ENCODE results near the gene TPRN. TPM values are rescaled to one million over a fixed set of nuclear protein-coding genes. Genes with fewer than 3 reads are reported as not detected.
A peak's percentile ranks its signal among the peaks of the same experiment; 100 is the strongest.

The TPRN gene
- total and polyA plus RNA-seq, 9 of the 15 experiments (the other 6 are each of a cell fraction or from before 2014, with no cell fraction given): 0.31 to 31.9 (median 4.4) TPM

DNA sequence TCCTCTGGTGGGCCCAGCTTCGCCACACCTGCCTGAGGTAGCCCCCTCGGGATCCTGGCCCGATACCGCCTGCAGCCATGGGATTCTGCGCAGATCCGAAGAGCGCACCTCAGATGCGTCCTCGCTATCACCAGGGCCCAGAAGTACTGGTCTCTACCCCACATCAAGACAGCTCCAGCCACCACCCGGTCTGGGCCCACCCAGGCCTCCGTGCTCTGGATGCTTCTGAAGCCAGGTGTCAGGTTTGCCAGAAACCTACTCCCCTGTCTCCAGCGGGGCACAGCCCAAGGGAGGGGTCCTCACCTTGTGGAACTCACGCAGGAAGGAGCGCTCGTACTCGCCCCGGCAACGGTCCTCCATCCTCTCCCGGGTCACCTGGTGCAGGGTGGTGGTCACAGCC is 14.6 kb downstream of the TPRN start:
- in situ Hi-C loops (cut with MboI): loop anchor here (5.0 kb wide), 1 partner anchor 41 kb away; the partner anchor contains the start of genes CYSRT1 and RNF224
- Histone ChIP-seq H3K27ac (ENCODE audit: extremely low read depth, low read depth, low read length) (no peak overlapping the region), H3K4me2 (ENCODE audit: insufficient read depth, low read length) (no peak overlapping the region), H3K4me3 (no peak overlapping the region), H3K36me3 (ENCODE audit: control insufficient read depth, insufficient read depth, low read length) (peaks cover 72% of the 10 kb centered on the region; the same call in 2 of the 3 replicates), H3K4me1 (replicated peaks in 1 of 2; ENCODE audit: control insufficient read depth in 2 of 2, insufficient read depth in 2 of 2, low read length in 2 of 2) (peaks cover 20 to 83% of the 10 kb centered on the region in 2 experiments), H3K9me3 (replicated peaks; ENCODE audit: control insufficient read depth, insufficient read depth, low read depth, low read length) (no peaks in the 10 kb centered on the region), H3K9ac (ENCODE audit: insufficient read depth in 1 of 2, low read depth in 2 of 2, low read length in 2 of 2) (peak overlapping the region in 1 of 2 experiments; percentile 96; a peak in 1 of 4 replicates), H2AFZ (ENCODE audit: low read depth, low read length) (no peak overlapping the region), H3K27me3 (ENCODE audit: control insufficient read depth in 2 of 2, insufficient read depth in 2 of 2, low read length in 2 of 2) (no peaks in the 10 kb centered on the region), H3K79me2 (ENCODE audit: control insufficient read depth, insufficient read depth, low read length) (peaks cover 43% of the 10 kb centered on the region), H4K20me1 (replicated peaks; ENCODE audit: control insufficient read depth, insufficient read depth, low read length) (peaks cover 8% of the 10 kb centered on the region), H3K9me1 (ENCODE audit: control insufficient read depth, insufficient read depth, low read length) (no peaks in the 10 kb centered on the region)
- intact Hi-C loops (cut with micrococcal nuclease): no loop called here
- ChIA-PET CTCF (ENCODE audit: low intra/inter-chr PET ratio) (no interaction called here), POLR2A (no interaction called here)
- ATAC-seq (no peak), DNase-seq (ENCODE audit: extremely low read depth in 1 of 4, low spot score in 3 of 4) (no peak), FAIRE-seq (no peak)
- no peak for TF ChIP-seq POLR2A (conservative IDR thresholded peaks at IDR 0.05)
- TF ChIP-seq, protein P1, sequence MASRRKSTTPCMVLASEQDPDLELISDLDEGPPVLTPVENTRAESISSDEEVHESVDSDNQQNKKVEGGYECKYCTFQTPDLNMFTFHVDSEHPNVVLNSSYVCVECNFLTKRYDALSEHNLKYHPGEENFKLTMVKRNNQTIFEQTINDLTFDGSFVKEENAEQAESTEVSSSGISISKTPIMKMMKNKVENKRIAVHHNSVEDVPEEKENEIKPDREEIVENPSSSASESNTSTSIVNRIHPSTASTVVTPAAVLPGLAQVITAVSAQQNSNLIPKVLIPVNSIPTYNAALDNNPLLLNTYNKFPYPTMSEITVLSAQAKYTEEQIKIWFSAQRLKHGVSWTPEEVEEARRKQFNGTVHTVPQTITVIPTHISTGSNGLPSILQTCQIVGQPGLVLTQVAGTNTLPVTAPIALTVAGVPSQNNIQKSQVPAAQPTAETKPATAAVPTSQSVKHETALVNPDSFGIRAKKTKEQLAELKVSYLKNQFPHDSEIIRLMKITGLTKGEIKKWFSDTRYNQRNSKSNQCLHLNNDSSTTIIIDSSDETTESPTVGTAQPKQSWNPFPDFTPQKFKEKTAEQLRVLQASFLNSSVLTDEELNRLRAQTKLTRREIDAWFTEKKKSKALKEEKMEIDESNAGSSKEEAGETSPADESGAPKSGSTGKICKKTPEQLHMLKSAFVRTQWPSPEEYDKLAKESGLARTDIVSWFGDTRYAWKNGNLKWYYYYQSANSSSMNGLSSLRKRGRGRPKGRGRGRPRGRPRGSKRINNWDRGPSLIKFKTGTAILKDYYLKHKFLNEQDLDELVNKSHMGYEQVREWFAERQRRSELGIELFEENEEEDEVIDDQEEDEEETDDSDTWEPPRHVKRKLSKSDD (conservative IDR thresholded peaks at IDR 0.05; ENCODE audit: low read length): no peak
- TF ChIP-seq, protein P2, sequence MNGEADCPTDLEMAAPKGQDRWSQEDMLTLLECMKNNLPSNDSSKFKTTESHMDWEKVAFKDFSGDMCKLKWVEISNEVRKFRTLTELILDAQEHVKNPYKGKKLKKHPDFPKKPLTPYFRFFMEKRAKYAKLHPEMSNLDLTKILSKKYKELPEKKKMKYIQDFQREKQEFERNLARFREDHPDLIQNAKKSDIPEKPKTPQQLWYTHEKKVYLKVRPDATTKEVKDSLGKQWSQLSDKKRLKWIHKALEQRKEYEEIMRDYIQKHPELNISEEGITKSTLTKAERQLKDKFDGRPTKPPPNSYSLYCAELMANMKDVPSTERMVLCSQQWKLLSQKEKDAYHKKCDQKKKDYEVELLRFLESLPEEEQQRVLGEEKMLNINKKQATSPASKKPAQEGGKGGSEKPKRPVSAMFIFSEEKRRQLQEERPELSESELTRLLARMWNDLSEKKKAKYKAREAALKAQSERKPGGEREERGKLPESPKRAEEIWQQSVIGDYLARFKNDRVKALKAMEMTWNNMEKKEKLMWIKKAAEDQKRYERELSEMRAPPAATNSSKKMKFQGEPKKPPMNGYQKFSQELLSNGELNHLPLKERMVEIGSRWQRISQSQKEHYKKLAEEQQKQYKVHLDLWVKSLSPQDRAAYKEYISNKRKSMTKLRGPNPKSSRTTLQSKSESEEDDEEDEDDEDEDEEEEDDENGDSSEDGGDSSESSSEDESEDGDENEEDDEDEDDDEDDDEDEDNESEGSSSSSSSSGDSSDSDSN (IDR thresholded peaks at IDR 0.05; ENCODE audit: borderline replicate concordance in 1 of 2, low read depth in 2 of 2, low read length in 2 of 2): no peak
- TF ChIP-seq MAFK (IDR thresholded peaks at IDR 0.05; ENCODE audit: low read length): no peak
- TF ChIP-seq RBFOX2 (IDR thresholded peaks at IDR 0.05; ENCODE audit: low read depth, low read length): 0 out of 2 replicates have a peak, but pooled peaks have one; percentile 15
- TF ChIP-seq BACH1 (tag; IDR thresholded peaks at IDR 0.05): no peak
- no TSS peak for BruUV-seq (replicated peaks)
- 97% methylated on average over 13 of the region's 19 CpGs for WGBS (ENCODE audit: insufficient coverage, low coverage, missing lambda C conversion rate)
